Keratinocyte (primary cell): ENCODE results near the gene EXOC4. TPM values are rescaled to one million over a fixed set of nuclear protein-coding genes. Genes with fewer than 3 reads are reported as not detected.
"Not testable (repeated sequence)": the region's sequence is repeated elsewhere in the genome, so short reads cannot be mapped to it uniquely, and the experiment has no call there.

Experiments
- DNase-seq: peaks from one replicate; pipeline ENCODE4 v3.0.0-alpha.2; 2011; ENCODE audit warnings: low read depth, missing footprints, low spot score
- FAIRE-seq: peaks from 2 replicates; lab custom pipeline; 2011; peaks lifted over from hg19 to GRCh38; lab: Jason Lieb, UNC
- H2AFZ ChIP-seq: 2 replicates; pipeline ENCODE4 v1.6.0; 2012; ENCODE audit warnings: low read length, control low read depth, inconsistent platforms; ENCODE audit not compliant: control insufficient read depth
- H3K27ac ChIP-seq: 2 replicates; pipeline ENCODE4 v1.5.1; 2011; ENCODE audit warnings: low read length; ENCODE audit not compliant: control insufficient read depth, insufficient read depth
- H3K27me3 ChIP-seq: 3 replicates; pipeline ENCODE4 v1.6.0; 2011; ENCODE audit warnings: low read length; ENCODE audit not compliant: control insufficient read depth, insufficient read depth; ENCODE audit errors: extremely low read depth
- H3K36me3 ChIP-seq, 2 experiments: 2 replicates in 1 of 2; 3 replicates in 1 of 2; pipeline ENCODE4 v1.5.1; 2011; ENCODE audit warnings: low read length in 2 of 2, mild to moderate bottlenecking in 1 of 2; ENCODE audit not compliant: control insufficient read depth in 2 of 2, insufficient read depth in 2 of 2; ENCODE audit errors: extremely low read depth in 1 of 2
- H3K4me1 ChIP-seq: 3 replicates; pipeline ENCODE4 v1.5.1; 2011; ENCODE audit warnings: low read length; ENCODE audit not compliant: control insufficient read depth, insufficient read depth; ENCODE audit errors: extremely low read depth
- H3K4me2 ChIP-seq: 3 replicates; pipeline ENCODE4 v1.6.0; 2011; ENCODE audit warnings: low read depth, low read length; ENCODE audit not compliant: control insufficient read depth, insufficient read depth; ENCODE audit errors: extremely low read depth
- H3K4me3 ChIP-seq, 3 experiments: fragments of 200-600 bp in 1 of 3; sonication (generic) in 1 of 3; 2 replicates in 2 of 3; 3 replicates in 1 of 3; pipeline ENCODE4 v1.5.1; 2011 to 2016; ENCODE audit warnings: low read length in 3 of 3, mild to moderate bottlenecking in 3 of 3, control low read depth in 2 of 3, inconsistent platforms in 1 of 3, low read depth in 1 of 3, mixed read lengths in 1 of 3, mixed run types in 1 of 3, moderate library complexity in 1 of 3; ENCODE audit not compliant: control insufficient read depth in 2 of 3, insufficient read depth in 2 of 3; ENCODE audit errors: extremely low read depth in 1 of 3
- H3K79me2 ChIP-seq: 2 replicates; pipeline ENCODE4 v1.6.0; 2012; ENCODE audit warnings: low read length; ENCODE audit not compliant: control insufficient read depth, insufficient read depth
- H3K9ac ChIP-seq: 3 replicates; pipeline ENCODE4 v1.6.0; 2011; ENCODE audit warnings: low read length; ENCODE audit not compliant: control insufficient read depth, insufficient read depth; ENCODE audit errors: extremely low read depth
- H3K9me1 ChIP-seq: 3 replicates; pipeline ENCODE4 v1.6.0; 2011; ENCODE audit warnings: low read length; ENCODE audit not compliant: control insufficient read depth, insufficient read depth; ENCODE audit errors: extremely low read depth
- H3K9me3 ChIP-seq: 2 replicates; pipeline ENCODE4 v1.5.1; 2012; ENCODE audit warnings: low read depth, low read length; ENCODE audit not compliant: control insufficient read depth
- H4K20me1 ChIP-seq: 3 replicates; pipeline ENCODE4 v1.6.0; 2011; ENCODE audit warnings: low read length; ENCODE audit not compliant: control insufficient read depth, insufficient read depth; ENCODE audit errors: extremely low read depth
- CTCF ChIP-seq, 3 experiments: IDR thresholded peaks in 1 of 3; conservative IDR thresholded peaks in 1 of 3; optimal IDR thresholded peaks in 1 of 3; 2 replicates in 2 of 3; 3 replicates in 1 of 3; pipeline versions ENCODE3 to v1.5.1; 2011; ENCODE audit warnings: low read length in 3 of 3, mild to moderate bottlenecking in 3 of 3, moderate library complexity in 2 of 3, control low read depth in 1 of 3, inconsistent platforms in 1 of 3; ENCODE audit not compliant: insufficient read depth in 2 of 3; ENCODE audit errors: extremely low read depth in 1 of 3
- EZH2 ChIP-seq: IDR thresholded peaks from one replicate; pipeline ENCODE4 v1.6.1; 2012; ENCODE audit warnings: inconsistent platforms, mild to moderate bottlenecking, low read length, moderate library complexity
- dilution Hi-C: fragments of 300-500 bp; cut with MboI; formaldehyde crosslinking; loops from one replicate; pipeline ENCODE4 v1.7.0; 2020; ENCODE audit warnings: low sequenced_read_pairs; ENCODE audit not compliant: extremely low pct_ligation_motif_present
- polyA plus RNA-seq, 5 experiments: library from polyadenylated mRNA; depleted of rRNA in 3 of 5; stranded (reverse) in 3 of 5; stranded (forward) in 1 of 5; unstranded in 1 of 5; fragments of >200 nt; gene quantifications; 1 replicate in 1 of 5; 2 replicates in 3 of 5; 3 replicates in 1 of 5; pipeline versions ENCODE4 v1.2.1 to v1.2.3, GENCODE V29; 2011 to 2012; ENCODE audit warnings: missing spikeins in 2 of 5, low read depth in 1 of 5, low replicate concordance in 1 of 5

Gene EXOC4
- polyA plus RNA-seq, 1 donor (not counting 4 experiments of a cell fraction or from before 2014, with no cell fraction given) = 52.6 TPM

- no peak overlapping the region for H3K9ac ChIP-seq
- no peak for FAIRE-seq
- H3K27me3 ChIP-seq = no peaks in the 10 kb centered on the region
- DNase-seq = no peak
- dilution Hi-C loops = no loop called here
- H3K4me1 ChIP-seq = no peaks in the 10 kb centered on the region
- no peaks in the 10 kb centered on the region for H3K36me3 ChIP-seq
- no peaks in the 10 kb centered on the region for H3K79me2 ChIP-seq
- no peak overlapping the region for H3K4me3 ChIP-seq
- TF ChIP-seq CTCF (optimal IDR thresholded peaks at IDR 0.05 in 1 of 3, IDR thresholded peaks at IDR 0.05 in 1 of 3, conservative IDR thresholded peaks at IDR 0.05 in 1 of 3; ENCODE audit: extremely low read depth in 1 of 3, insufficient read depth in 2 of 3, low read length in 3 of 3) = no peak
- TF ChIP-seq EZH2 = no peak
- H3K9me3 ChIP-seq = no peaks in the 10 kb centered on the region
- H3K9me1 ChIP-seq = no peaks in the 10 kb centered on the region
- no peak overlapping the region for H3K4me2 ChIP-seq
- no peaks in the 10 kb centered on the region for H4K20me1 ChIP-seq
- no peak overlapping the region for H2AFZ ChIP-seq
- no peak overlapping the region for H3K27ac ChIP-seq
Observed at GRCh38 chr7:133904776-133905175, 651.9 kb downstream of the EXOC4 start.

GRCh38 chr7:133906553-133906952 is 653.7 kb downstream of the EXOC4 start:
- dilution Hi-C loops, H3K9me3 ChIP-seq, H3K4me3 ChIP-seq, DNase-seq, H3K27me3 ChIP-seq, FAIRE-seq, H3K27ac ChIP-seq, H3K4me2 ChIP-seq, H4K20me1 ChIP-seq, H3K4me1 ChIP-seq, H3K79me2 ChIP-seq, H3K9me1 ChIP-seq, H3K36me3 ChIP-seq, H3K9ac ChIP-seq, H2AFZ ChIP-seq: not testable (repeated sequence)

GRCh38 chr7:133910761-133911160 is 657.9 kb downstream of the EXOC4 start:
- H3K4me1 ChIP-seq = peaks cover 32% of the 10 kb centered on the region
- no peak overlapping the region for H3K4me2 ChIP-seq
- TF ChIP-seq CTCF (optimal IDR thresholded peaks at IDR 0.05 in 1 of 3, IDR thresholded peaks at IDR 0.05 in 1 of 3, conservative IDR thresholded peaks at IDR 0.05 in 1 of 3; ENCODE audit: extremely low read depth in 1 of 3, insufficient read depth in 2 of 3, low read length in 3 of 3) (no peak), EZH2 (no peak)
- H3K9me1 ChIP-seq = no peaks in the 10 kb centered on the region
- no peaks in the 10 kb centered on the region for H3K79me2 ChIP-seq
- no peak overlapping the region for H3K4me3 ChIP-seq
- H2AFZ ChIP-seq = no peak overlapping the region
- DNase-seq (no peak), FAIRE-seq (no peak)
- H3K9me3 ChIP-seq = no peaks in the 10 kb centered on the region
- no peaks in the 10 kb centered on the region for H3K36me3 ChIP-seq
- H3K9ac ChIP-seq = no peak overlapping the region
- H3K27me3 ChIP-seq = no peaks in the 10 kb centered on the region
- H3K27ac ChIP-seq = no peak overlapping the region
- H4K20me1 ChIP-seq = no peaks in the 10 kb centered on the region
- dilution Hi-C loops = no loop called here
